GM19438 (cell line): ENCODE results near the gene ANO2.

Experiments used
- ATAC-seq: cut with Tn5 transposase; IDR thresholded peaks from one replicate; pipeline ENCODE4 v1.9.1; 2021; ENCODE audit warnings: low read depth; ENCODE audit not compliant: unreplicated experiment

Gene ANO2

GRCh38 chr12:5921027-5921909, 23.8 kb downstream of the ANO2 start:
- ATAC-seq: no peak

DNA sequence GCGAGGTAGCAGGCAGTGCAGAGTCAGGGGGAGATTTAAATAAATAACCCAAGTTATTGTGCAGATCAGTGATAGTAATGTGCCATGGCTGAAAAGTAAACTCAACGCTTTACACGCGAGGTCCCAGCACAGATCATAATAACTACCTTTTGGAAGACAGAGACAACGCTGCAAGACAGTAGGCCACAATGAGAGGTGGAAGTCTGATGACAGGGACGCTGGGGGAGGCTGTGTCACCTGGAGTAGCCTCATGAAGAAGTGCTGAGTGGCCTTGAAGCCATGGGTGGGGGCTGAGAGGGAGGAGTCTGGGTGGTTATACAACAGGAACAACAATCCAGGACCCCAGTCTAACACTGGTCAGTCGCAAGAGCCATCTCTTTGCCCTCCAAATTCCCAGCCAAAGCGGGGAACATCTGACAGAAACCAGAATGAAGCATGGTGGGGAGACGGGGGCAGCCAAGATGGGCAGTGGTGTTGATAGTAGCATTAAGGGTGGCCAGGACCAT, 28.2 kb downstream of the ANO2 start:
- no peak for ATAC-seq

DNA sequence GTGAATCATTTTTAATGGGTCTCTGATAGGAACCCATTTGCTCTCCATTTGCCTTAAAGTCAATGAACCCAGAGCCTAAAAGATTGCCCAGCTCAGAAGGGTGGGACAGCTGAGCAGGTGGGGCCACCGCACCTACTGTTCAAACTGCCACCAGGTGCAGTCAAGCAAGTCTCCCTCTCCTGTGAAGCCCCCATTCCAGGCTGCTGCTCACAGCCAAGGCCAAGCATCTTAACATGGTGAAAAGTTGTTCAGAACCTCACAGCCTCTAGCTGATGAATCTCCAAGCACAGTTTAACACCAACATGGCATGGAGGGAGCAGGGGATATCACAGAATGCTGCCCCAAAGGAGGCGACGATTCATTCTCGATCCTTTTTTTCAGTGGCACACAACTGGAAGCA, 29.5 kb downstream of the ANO2 start:
- no peak for ATAC-seq

DNA sequence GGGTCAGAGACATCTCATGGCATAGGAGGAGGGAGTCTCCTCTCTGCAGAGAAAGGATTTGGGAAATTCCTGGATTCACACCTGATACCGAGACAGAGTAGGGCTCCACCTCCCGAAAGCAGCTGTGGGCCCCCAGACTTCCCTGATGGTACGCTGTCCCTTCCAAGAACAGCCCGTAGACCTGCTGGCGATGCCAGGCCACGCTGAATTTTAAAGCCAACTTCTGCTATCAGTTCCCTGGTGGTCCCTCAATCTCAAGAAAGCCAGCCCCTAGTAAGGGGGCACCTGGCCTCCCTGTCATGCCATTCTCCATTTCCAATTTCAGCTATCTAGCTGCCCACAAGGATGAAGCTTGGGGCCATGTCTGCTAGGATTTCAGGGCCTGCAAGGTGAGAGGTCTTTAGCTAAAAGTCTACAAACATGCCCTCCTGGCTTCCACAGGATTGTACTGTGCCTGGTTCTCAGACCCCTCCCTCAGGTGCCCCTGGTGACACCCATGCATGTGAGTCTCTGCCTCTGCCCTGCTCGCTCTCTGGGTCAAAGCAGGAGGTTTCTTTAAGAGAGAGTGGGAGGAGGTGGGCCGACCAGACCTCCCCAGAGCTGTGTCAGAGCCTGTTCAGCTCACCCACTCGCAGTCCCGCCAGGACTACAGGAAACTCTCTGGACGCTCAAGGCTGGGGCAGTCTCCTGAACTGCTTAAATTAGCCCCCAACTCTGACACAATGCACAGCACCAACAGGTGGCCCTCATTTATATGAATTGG, 30.5 kb downstream of the ANO2 start:
- no peak for ATAC-seq

GRCh38 chr12:5913387-5913786, 31.7 kb downstream of the ANO2 start:
- ATAC-seq: no peak

DNA sequence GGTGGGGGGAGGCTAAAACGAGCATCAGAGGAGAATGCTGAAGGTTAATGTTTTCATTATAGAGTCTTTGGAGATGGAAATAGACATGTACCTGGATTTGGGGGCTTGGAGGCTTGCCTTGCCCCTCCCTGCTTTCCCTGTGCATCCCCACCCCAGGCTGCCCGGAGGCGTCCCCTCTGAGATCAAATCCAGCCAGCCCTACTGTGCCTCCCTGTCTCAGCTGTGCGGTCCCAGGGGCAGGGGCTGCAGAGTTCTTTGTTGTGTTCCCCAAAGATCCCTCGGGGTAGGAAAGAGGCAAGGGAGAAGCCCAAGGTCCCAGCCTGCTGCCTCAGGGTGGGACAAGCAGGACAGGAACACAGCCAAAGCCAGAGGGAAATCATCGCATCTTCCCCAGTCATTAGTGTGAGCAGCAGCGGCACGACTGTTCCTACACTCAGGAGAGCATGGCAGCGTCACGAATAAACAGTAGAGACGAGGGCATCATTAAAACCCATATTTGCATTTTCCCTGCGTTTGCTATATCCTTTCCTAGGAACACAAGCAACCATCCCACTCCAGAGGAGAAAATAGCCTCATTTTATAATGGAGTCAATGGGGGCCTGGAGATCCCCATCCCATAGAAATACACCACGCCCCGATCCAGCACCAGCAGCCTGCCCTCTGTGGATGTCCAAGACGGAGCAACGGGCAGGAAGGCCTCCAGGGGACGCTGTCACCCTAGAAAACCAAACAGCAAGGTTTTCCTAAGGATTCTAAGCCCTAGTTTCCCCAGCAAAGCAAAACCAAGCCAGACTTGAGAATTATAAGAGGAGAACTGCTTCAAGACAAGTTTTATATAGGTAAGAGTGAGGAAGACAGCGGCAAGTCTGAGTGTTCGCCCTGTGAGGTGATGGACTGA, 32.4 kb downstream of the ANO2 start:
- ATAC-seq: no peak

DNA sequence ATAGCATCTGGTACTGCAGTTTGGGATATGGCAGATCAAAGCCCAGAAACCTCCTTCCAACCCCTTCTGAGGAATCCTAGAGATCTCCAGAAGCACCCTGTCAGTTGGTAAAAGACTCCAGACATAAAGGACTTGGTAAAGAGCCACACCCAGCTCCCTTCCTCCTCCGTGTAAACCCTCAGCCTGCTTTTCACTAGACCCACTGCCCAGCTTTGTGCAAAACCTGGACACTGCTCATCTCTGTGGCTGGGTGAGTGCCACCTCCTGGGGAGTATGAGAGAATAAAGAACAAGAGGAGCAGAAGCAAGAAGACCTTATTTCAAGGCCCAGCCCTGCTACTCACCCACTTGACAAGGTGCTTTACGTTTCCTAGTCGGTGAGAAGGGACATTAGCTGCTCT, 33.0 kb downstream of the ANO2 start:
- ATAC-seq: no peak

- no peak for ATAC-seq
Measured at GRCh38 chr12:5910790-5911548, 34.1 kb downstream of the ANO2 start.

DNA sequence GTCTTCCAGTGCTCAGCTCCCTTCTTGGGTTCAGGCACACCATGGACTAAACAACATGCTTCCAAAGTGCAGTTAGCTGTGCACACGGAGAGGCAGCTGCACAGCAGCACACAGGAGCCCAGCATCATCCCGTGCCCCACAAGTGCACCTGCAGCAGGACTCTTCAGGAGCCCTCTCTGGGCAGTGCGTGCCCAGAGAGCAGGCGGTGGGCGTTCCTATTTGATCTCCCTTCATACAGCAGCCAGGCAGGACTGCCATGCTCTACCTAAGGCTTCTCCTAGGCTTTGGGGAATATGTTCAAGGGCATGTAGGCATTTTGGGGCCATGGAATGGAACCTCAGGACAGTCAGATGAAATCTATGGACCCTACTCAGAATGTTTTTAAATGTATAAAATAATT, 35.5 kb downstream of the ANO2 start:
- ATAC-seq: no peak

DNA sequence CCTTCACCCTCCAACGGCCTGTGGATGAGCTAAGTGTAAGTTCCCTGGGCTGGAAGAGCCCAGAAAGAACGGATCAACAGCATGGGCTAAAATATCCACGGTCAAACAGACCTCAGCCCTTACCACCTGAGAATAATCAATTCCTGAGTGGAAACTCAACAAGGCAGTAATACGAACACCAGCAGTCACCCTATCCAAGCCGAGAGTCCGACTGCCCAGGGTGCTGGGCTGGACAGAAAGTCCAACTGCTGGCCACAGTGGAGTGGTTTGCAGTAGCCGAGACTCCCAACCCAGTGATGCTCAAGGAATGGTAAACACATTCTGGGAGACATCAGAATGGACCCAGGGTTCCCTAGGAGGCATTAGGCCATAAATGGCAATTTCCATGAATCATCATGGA, 36.8 kb downstream of the ANO2 start:
- ATAC-seq: no peak

GRCh38 chr12:5907807-5908206, 37.3 kb downstream of the ANO2 start:
- ATAC-seq: no peak

DNA sequence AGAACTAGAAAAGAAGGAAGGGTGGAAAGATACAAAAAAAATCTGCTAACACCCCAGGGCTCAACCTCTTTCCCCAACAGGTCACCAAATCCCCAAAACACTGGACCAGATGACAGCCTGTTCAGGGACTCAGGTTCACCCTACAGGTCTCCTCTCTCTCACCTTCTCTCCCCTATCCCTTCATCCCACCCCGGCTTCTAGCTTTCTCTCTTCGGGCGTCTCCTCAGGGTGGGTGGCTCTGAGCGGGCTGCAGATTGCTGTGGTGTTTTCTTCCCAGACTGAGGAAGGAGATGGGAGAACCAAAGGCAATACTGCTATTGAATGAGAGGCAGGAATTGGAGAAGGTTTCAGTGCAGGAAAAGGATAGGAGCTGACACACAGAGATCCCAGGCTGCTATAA, 39.3 kb downstream of the ANO2 start:
- ATAC-seq: no peak

- no peak for ATAC-seq
Measured at GRCh38 chr12:5904969-5905368, 40.1 kb downstream of the ANO2 start.

DNA sequence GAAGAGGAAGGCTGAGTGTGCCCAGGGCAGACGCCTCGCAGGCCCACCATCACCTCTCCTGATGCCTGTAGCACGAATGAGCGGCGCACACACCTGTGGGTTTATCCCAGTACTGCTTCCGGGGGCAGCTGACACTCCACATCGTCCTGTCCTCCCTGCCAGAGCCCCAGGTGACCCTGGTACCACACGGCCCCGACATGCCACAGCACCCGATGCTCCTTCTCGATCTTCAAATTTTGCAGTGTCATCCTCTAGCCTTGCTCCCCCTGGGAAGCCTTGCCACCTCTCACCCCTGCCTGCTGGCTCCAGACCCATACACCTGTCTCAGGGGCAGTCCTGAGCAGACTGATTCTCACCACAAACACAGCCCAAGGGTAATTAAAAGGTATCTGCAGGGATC, 40.6 kb downstream of the ANO2 start:
- ATAC-seq: no peak

- ATAC-seq: no peak
Measured at GRCh38 chr12:5902736-5903135, 42.3 kb downstream of the ANO2 start.

GRCh38 chr12:5901416-5901815, 43.6 kb downstream of the ANO2 start:
- ATAC-seq: no peak

GRCh38 chr12:5900533-5901205, 44.4 kb downstream of the ANO2 start:
- no peak for ATAC-seq

GRCh38 chr12:5900076-5900475, 45.0 kb downstream of the ANO2 start:
- no peak for ATAC-seq

DNA sequence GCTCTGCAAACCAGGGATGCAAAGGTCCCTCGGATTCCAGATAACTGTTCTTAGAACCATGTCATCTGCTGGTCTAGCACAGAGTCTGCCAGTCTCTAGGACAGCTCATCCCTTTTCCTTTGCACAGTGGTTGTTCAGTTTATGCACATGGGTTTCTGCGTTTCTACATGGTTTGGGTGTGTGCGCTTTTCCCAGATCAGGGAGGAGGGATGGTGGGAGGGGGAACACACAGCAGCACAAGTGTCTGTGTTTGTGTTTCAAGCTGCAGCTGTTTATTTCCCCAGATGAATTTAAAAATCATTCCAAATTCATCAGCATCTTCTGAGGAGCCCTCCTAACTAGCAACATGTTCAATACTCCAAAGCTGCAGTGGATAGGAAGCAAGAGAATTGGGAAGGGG, 45.4 kb downstream of the ANO2 start:
- no peak for ATAC-seq
